ENCODE measurements around the gene SIRT5.

- TF ChIP-seq RNF2 (IDR thresholded peaks at IDR 0.05; ENCODE audit: borderline replicate concordance, low read depth) (no peak), CTCF (IDR thresholded peaks at IDR 0.05) (no peak), RAD21 (conservative IDR thresholded peaks at IDR 0.05 in 1 of 2, IDR thresholded peaks at IDR 0.05 in 1 of 2) (no peak), POLR2A (IDR thresholded peaks at IDR 0.05; ENCODE audit: low read length) (no peak), SREBF2 (IDR thresholded peaks at IDR 0.05) (no peak), MAX (IDR thresholded peaks at IDR 0.05) (no peak)
- TF ChIP-seq, protein P1, sequence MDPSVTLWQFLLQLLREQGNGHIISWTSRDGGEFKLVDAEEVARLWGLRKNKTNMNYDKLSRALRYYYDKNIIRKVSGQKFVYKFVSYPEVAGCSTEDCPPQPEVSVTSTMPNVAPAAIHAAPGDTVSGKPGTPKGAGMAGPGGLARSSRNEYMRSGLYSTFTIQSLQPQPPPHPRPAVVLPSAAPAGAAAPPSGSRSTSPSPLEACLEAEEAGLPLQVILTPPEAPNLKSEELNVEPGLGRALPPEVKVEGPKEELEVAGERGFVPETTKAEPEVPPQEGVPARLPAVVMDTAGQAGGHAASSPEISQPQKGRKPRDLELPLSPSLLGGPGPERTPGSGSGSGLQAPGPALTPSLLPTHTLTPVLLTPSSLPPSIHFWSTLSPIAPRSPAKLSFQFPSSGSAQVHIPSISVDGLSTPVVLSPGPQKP (IDR thresholded peaks at IDR 0.05; ENCODE audit: low read depth, low read length): no peak
These were observed 61.7 kb downstream of the SIRT5 start for GRCh38 chr6:13635948-13636658.

All from A549 (cell line).